Activated CD4-positive, alpha-beta T cell treated with anti-CD3 and anti-CD28 coated beads, Interleukin-2, amount 50 U/mL, for 48 hours (primary cell): ENCODE measurements around the gene MGAT5B.

ENCODE experiments used
- DNase-seq, 2 experiments: peaks; one replicate each; pipeline ENCODE4 v3.0.0-alpha.2; 2020

The MGAT5B gene

DNA sequence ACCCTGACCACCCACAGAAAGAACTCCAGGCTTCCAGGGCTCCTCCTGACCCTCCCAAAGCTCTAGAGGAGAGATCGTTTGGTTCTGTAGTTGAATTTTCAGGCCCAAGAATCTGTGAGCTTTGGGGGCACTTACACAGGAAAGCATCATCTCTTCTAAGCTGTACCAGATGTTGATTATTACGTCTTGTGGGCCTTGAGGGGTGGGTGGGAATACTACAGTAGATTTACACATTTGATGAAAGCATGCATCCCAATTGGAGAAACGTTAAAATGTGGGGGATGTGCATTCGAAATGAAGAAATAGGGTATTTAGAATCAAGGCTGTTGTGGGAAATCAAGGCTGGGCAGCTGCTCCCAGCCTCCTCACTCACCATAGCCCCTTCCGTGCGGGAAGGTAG is 61.9 kb downstream of the MGAT5B start:
- no peak for DNase-seq

DNA sequence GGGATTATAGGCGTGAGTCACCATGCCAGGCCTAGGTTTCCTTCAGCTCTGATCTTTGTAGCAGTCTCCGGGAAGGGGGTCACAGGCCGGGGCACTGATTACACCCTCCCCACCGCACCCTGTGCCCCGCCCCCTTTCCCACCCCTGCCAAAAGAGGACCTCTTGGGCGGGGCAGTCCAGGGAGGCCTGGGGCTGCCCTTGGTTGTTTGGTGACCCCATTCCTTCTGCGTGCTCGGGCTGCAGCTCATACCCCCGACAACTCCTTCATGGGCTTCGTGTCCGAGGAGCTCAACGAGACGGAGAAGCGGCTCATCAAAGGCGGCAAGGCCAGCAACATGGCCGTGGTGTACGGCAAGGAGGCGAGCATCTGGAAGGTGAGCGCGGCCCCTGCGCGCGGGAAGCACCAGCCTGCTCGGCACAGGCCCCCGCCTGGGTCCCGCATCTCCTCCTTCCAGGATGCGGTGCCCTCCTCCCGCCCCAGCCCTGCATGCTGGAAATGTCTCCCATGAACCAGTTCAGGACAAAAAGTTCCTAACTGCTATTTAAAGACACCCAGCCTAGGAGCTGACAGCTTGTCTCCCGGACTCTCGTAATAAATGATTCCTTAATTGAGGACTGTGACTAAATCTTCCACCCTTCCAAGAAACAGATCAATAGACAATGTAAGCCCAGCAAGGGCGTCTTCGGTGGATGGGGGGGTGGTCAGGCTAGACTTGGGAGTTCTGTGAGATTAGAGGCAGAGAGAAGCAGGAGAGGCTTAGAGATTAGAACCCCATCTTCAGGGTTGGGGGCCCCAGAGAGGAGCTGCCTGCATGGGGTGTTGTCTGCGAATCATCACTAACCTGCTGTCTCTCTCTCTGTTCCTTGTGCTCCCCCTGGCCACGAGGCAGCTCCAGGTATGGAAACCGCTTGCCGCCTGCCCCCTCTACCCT is 64.5 kb downstream of the MGAT5B start:
- no peak for DNase-seq

DNA sequence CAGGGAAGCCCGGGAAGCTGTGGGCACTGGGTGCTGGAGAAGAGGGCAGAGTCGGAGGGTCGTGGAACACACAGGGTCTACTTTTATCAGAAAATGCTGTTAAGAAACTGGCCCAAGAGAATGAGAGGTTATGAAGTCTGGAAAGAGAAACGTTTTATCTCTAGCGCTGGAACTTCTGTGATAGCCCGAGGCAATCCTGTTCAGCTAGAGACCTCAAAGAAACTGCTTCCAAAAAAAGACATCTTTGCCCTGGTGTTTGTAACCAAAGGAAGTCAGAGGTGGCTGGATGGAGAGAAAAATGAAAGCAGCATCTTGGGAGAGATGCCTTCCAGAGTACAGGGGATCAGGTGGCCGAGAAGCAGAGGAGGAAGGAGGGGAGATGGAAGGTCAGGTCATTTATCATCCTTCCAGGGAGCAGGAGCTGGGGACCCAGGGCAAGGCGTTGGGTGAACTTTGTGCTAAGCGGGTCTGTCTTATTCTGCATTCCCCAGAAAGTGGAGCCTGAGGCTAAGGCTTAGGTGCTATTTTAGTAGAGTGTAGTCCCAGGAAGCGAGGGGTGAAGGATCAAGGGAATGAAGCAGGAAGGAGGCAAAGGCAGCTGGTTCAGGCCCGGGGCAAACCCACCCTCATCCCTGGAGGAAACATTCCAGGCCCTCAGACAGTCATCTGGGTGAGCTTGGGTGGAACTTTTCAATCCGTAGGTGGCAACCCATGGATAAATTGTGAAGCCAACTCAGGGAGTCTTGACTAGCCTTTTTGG is 66.5 kb downstream of the MGAT5B start:
- DNase-seq: no peak

DNA sequence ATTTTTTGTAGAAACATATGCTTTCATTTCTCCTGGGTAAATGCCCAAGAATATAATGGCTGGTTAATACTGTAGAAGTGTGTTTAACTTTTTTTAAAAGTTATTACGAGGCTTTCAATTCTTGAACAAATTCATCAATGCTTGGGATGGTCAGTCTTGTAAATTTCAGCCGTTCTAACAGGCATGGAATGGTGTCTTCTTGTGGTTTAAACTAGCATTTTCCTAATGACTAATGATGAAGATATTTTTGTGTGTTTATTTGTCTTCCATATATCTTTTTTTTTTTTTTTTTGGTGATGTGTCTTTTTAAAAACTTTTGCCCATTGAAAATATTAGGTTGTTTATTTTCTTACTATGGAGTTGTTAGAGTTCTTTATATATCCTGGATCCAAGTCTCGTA is 67.1 kb downstream of the MGAT5B start:
- no peak for DNase-seq

DNA sequence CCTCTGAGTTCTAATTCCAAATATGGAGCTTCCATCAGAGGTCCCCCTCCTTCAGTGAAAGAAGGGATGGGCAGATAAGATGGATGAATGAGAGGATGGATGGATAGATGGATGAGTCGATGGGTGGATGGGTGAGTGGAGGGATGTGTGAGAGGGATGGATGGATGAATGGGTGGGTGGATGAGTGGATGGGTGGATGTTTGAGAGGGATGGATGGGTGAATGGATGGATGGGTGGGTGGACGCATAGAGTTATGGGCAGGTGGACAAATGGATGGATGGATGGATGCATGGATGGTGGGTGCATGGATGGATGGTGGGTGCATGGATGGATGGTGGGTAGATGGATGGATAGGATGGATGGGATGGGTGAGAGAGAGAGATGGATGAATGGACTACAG is 69.0 kb downstream of the MGAT5B start:
- DNase-seq: no peak

DNA sequence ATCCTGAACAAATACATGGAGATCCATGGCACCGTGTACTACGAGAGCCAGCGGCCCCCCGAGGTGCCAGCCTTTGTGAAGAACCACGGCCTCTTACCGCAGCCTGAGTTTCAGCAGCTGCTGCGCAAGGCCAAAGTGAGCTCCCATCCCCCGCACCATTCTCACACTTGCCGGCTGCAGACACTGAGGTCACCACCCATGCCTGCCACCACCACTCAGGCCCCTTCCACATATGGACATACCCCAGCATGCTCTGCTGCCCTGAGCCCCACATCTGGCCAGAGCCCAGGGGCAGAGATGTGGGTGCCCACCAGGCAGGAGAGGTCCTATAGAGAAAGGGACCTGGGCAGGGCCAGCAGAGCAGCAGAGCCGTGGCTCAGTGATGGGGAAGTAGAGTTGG is 69.8 kb downstream of the MGAT5B start:
- no peak for DNase-seq

DNA sequence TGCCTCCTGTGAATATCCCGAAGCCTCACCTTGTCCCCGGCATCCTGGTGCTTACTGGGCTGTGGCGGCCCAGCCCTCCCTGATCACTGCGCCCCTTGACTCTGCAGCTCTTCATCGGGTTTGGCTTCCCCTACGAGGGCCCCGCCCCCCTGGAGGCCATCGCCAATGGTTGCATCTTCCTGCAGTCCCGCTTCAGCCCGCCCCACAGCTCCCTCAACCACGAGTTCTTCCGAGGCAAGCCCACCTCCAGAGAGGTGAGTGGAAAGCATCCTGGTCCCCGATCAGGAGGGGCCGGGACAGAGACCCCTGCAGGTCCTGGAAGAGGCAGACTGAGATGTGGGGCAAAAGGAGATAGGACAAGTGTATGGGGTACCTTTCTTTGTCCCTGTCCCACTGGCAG is 72.1 kb downstream of the MGAT5B start:
- no peak for DNase-seq

DNA sequence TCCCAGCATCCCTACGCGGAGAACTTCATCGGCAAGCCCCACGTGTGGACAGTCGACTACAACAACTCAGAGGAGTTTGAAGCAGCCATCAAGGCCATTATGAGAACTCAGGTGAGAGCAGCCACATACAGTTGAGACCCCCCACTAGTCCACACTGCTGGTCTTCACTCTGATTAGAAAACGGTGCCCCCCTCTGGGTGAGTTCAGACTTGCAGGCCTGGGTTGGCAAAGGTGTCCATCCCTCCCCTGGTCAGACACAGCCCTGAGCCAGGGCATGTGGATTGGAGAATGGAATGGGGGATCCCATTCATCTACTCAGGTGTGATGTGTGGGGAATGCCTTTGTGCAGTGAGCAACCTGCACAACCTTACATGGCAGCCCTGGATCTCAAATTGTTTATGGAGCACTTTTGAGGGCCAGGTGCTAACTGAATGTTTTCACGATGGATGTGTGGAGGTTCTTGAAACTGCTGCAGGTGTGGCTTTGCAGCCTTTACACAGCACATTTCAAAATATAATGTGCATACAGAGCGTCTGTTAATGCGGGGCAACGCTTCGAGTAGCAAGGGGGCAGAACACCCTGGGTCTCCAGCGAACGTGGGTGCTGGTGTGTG is 72.6 kb downstream of the MGAT5B start:
- DNase-seq: peak in 1 of 2 experiments; percentile 9

DNA sequence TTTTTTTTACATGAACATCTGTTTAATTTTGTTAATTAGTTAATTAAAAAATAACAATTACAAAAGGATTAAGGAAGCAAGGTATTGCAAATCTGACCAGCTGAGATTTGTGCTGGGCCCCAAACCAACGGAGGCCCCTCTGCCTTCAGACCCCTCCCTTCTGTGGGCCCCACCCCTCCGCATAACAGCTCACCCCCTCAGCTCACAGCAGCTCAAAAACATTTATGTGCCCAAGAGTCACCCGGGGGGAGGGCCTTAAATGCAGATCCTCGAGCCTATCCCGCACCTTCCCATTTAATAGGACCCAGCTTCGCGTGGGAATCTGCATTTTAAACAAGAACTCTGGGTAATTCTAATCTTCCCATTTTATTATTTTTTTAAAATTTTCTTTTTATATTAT is 75.0 kb downstream of the MGAT5B start:
- no peak for DNase-seq

DNA sequence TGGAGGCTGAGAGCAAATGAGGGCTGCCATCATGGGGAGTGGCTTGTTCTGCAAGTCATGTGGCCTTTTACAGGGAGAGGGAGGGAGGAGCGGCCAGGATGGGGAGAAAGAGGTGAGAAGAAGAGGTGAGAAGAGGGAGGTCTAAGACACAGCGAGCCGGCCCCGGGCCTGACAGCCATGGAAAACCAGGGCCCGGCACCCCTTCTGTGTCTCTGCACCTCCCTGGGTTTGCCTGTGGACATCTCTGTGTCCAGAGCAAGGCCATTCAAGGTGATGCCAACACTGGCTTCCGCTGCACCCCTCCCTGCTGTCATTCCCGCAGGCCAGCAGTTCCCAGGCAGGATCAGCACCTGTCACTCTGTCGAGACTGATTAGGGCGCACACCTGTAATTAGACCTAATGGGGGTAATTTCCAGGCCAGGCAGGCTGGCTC is 75.6 kb downstream of the MGAT5B start:
- no peak for DNase-seq

DNA sequence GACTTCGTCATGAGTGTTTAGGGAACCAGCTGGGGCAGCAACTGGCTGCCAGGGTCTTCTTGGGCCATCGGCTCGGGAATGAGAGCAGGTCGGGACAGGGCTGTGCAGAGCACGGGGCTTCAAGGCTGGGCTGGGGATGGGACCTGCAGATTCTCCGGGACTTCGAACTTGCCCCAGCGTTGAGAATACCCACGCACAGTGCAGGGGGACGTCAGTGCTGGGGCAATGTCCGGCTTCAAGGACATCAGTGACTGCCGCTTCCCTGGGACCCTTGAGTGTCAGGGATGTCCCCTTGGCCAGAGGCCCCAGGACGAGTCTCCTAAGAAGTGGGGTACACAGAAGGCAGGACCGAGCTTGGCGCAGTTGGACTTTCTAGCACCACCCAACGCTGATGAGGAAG is 76.3 kb downstream of the MGAT5B start:
- DNase-seq: no peak

DNA sequence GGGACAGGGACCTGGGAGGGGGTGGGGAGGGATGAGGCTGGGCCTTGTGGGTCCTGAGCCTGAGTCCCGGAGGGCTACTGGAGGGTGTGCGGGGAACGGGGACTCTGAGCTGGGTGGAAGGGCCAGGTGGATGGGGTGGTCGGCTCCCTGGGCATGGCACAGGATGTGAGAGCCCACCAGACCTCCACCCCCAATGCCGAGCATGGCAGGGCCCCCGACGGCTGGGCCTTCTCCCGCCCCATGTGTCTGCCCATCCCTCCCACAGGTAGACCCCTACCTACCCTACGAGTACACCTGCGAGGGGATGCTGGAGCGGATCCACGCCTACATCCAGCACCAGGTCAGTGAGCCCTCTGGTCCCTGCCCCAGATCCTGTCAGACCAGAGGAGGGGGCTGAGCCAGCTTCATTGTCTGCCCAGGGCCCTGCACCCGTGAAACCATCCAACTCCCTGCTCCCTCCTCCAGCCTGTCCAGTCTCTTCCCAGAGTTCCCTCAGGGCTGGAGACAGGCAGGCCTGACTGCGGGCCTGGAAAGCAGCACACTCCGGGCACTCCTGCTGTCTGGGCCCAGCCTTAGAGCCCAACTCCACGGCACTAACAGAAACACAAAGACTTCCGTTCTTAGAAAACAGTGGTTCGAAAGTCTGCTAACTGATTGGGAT is 78.0 kb downstream of the MGAT5B start:
- no peak for DNase-seq

DNA sequence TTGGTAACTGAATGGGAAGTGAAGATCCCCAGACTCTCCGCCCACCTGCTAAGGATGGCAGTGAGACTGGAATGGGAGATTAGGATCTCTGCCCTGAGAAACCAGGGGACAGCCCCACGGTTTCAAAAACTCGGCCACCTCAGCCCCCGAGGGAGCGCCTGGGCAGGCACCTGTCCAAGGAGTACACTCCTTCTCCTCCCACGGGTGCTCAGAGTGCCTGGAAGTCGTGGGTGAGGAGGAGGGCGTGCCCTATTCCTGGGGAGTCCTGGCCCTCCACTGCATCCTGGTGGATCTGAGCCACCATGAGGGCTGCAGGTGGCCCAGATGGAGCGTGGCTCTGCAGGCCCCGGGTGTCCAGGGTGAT is 78.5 kb downstream of the MGAT5B start:
- DNase-seq: no peak

DNA sequence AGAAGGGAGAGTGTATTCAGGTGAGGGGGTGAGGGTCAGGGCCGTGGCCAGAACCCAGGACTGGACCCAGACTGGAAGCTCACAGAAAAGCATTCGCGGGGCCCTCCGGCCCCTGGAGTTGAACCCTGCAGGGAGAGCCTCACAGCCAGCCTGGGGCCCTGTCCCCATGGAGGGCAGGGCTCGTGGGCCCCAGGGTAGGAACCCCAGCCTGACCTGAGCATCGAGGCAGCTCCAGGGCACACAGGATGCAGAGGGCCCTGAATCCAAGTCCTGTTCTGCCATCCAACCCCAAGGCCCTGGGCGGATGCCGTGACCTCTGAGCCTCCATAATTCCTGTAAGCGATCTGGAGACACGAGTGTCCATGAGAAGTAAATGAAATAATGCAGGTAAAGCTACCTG is 79.1 kb downstream of the MGAT5B start:
- DNase-seq: no peak

DNA sequence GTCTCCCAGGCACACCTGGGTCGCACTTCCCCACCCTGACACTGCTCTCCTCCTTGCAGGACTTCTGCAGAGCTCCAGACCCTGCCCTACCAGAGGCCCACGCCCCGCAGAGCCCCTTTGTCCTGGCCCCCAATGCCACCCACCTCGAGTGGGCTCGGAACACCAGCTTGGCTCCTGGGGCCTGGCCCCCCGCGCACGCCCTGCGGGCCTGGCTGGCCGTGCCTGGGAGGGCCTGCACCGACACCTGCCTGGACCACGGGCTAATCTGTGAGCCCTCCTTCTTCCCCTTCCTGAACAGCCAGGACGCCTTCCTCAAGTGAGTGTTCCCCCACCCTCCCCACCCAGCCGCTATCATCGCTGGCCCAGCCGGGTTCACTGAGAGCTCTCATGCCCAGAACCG is 79.6 kb downstream of the MGAT5B start:
- no peak for DNase-seq

DNA sequence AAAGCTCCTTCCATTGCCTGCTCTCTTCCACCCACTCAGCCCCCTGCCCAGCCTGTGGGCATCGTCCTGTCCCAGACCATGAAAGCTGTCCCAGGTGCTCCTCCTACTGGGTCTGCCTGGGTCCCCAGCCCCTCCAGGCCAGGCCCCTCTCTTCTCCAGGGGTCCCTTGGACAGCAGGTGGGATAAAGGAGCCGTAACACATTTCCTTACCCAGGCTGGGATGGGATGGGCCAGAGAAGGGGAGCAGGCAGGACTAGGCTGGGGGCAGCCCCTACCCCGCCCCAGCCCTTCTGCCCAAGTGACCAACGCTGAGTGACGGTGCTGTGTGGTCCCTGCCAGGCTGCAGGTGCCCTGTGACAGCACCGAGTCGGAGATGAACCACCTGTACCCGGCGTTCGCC is 80.1 kb downstream of the MGAT5B start:
- DNase-seq: no peak

DNA sequence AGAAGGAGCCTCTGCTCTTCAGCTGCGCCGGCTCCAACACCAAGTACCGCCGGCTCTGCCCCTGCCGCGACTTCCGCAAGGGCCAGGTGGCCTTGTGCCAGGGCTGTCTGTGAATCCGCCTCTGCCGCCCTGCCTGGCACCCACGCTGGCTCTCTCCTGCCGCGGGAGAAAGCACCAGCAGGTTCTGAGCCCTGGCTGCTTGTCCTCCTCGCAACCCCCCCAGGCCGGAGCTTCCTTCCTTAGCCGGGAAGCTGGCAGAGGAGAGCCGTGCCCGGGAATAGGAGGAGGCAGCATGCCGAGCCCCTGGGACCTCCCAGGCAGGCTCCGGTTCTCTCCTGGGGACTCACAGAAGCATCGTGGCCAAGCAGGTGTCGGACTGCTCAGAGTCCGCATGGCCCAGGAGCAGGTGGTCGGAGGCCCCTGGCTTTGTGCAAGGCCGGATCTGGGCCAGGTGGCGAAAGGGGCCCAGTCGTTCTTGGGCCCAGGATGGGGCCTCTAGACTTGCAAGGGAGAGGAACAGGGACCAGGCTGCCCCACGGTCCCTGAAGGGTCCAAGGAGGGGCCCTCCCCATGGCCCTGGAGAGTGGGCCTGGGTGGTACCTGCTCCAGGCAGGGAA is 80.6 kb downstream of the MGAT5B start:
- no peak for DNase-seq

DNA sequence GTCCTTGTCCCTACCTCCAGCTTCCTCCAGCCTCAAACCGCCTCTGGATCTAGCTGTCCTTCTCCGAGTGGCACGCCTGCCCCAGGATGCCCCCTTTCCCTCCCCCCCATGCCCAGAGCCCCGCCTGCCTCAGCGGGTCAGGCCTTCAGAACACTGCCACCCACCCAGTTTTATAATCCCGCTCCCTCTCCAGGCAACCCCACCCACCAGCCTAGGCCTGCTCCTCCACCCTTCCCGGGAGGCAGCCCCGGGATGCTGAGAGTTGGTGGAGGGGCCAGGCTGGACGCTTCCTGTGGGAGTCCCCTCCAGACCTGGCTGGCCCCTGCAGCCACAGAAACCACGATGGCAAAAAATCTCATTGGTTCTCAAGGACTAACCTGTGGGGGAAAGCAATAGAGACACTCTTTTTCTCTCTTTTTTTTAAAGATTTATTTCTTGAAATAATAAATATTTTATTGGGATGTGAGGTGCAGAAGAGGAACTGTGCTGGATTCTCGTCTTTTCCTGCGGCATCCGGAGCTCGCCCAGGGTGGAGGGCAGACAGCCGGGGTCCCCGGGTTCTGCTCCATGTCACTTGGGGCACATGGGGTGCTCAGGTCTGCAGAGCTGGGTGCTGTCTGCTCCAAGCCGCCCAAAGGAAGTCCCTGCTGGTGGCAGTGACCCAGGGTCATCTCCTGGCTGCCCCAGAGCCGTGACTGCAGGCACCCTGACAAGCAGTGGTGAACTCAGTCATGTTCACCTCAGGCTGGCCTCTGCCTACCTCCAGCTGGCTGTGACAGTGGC is 81.9 kb downstream of the MGAT5B start:
- DNase-seq: no peak

DNA sequence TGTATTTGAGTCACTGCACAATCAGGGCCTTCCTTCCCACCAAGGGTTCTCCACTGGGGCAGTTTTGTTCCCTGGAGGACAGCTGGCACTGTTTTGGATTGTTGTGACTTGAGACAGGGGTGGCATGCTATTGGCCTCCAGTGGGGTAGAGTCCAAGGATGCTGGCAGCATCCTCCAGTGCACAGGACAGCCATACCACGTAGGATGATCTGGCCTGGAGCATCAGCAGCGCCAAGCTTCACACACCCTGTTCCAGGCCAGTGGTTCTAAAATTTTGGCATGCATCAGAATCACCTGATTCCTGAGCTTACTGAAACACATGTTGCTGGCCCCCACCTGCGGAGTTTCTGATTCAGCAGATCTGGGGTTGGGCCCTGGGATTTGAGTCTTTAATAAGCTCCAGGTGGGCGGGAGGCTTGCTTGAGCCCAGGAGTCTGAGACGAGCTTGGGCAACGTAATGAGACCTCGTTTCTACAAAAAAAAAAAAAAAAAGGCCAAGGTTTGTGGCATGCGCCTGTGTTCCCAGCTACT is 83.2 kb downstream of the MGAT5B start:
- DNase-seq: no peak

DNA sequence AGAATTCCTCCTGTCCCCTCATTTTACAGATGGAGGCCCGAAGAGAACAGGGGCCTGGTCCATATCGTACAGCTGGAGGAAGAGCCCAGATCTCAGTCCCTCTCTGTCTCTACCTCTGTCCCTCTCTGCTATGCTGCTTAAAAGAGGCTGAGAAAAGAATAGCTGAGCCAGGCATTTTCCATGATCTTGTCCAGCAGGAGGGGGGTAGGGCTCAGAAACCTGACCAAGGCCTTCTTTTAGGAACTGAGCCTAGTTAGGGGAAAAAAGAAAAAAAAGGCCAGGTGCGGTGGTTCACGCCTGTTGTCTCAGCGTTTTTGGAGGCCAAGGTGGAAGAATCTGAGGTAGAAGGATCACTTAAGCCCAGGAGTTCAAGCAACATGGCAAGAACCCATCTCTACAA is 84.2 kb downstream of the MGAT5B start:
- no peak for DNase-seq

DNA sequence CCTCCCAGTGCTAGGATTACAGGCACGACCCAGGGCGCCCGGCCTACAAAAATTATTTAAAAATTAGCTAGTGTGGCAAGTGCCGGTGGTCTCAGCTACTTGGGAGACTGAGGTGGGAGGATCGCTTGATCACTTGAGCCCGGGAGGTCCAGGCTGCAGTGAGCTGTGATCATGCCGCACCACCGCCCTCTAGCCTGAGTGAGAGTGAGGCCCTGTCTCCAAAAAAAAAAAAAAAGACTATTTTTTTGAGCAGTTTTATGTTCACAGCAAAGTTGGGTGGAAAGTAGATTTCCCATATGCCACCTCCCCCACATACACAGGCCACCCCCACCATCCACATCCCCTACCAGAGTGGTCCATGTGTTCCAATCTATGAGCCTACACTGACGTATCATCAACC is 84.9 kb downstream of the MGAT5B start:
- DNase-seq: no peak

DNA sequence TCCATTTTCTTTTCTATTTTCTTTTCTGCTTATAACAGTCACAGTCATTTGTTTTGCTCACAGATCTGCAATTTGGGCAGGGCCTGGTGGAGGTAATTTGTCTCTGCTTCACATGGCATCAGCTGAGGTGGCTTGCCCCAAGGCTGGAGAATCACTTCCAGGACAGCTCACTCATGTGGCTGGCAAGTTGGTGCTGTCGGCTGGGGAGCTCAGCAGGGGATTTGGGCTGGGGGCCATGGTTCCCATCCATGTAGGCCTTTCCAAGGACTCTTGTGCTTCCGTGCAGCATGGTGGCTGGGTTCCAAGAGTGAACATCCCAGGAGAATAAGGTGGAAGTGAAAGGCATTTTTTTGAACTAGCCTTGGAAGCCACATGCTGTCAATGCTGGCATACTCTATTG is 85.7 kb downstream of the MGAT5B start:
- DNase-seq: no peak
